Hepatocyte (in vitro differentiated cells): ENCODE data around the gene RCC2.

Experiments
- EZH2 ChIP-seq: fragments of 200-600 bp; sonication (generic); IDR thresholded peaks from 2 replicates; pipeline ENCODE4 v1.6.1; 2016; ENCODE audit warnings: antibody characterized with exemption, mild to moderate bottlenecking, borderline replicate concordance
- EZH2phosphoT487 ChIP-seq: fragments of 200-600 bp; sonication (generic); IDR thresholded peaks from one replicate; pipeline ENCODE4 v1.6.1; 2018; ENCODE audit warnings: antibody characterized with exemption, mild to moderate bottlenecking, low read depth, moderate library complexity; ENCODE audit not compliant: unreplicated experiment, severe bottlenecking
- TF ChIP-seq, protein P1 (sequence below): fragments of 200-600 bp; sonication (generic); IDR thresholded peaks from 2 replicates; pipeline ENCODE4 v1.5.1; 2016; ENCODE audit warnings: antibody characterized with exemption, mild to moderate bottlenecking; ENCODE audit not compliant: poor library complexity

GRCh38 chr1:17420391-17420918 is 19.0 kb downstream of the RCC2 start:
- TF ChIP-seq, protein P1, sequence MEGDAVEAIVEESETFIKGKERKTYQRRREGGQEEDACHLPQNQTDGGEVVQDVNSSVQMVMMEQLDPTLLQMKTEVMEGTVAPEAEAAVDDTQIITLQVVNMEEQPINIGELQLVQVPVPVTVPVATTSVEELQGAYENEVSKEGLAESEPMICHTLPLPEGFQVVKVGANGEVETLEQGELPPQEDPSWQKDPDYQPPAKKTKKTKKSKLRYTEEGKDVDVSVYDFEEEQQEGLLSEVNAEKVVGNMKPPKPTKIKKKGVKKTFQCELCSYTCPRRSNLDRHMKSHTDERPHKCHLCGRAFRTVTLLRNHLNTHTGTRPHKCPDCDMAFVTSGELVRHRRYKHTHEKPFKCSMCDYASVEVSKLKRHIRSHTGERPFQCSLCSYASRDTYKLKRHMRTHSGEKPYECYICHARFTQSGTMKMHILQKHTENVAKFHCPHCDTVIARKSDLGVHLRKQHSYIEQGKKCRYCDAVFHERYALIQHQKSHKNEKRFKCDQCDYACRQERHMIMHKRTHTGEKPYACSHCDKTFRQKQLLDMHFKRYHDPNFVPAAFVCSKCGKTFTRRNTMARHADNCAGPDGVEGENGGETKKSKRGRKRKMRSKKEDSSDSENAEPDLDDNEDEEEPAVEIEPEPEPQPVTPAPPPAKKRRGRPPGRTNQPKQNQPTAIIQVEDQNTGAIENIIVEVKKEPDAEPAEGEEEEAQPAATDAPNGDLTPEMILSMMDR = no peak
- TF ChIP-seq EZH2 = no peak
- TF ChIP-seq EZH2phosphoT487 = no peak
